SH-SY5Y (cell line): ENCODE data around the gene PCBP4.

ENCODE experiments used
- GATA2 ChIP-seq: IDR thresholded peaks from 2 replicates; pipeline ENCODE4 v1.6.1; 2011; ENCODE audit warnings: mild to moderate bottlenecking, low read depth, low read length
- GATA3 ChIP-seq: IDR thresholded peaks from 2 replicates; pipeline ENCODE4 v1.6.1; 2011; ENCODE audit warnings: low read depth, mild to moderate bottlenecking, low read length, moderate library complexity

DNA sequence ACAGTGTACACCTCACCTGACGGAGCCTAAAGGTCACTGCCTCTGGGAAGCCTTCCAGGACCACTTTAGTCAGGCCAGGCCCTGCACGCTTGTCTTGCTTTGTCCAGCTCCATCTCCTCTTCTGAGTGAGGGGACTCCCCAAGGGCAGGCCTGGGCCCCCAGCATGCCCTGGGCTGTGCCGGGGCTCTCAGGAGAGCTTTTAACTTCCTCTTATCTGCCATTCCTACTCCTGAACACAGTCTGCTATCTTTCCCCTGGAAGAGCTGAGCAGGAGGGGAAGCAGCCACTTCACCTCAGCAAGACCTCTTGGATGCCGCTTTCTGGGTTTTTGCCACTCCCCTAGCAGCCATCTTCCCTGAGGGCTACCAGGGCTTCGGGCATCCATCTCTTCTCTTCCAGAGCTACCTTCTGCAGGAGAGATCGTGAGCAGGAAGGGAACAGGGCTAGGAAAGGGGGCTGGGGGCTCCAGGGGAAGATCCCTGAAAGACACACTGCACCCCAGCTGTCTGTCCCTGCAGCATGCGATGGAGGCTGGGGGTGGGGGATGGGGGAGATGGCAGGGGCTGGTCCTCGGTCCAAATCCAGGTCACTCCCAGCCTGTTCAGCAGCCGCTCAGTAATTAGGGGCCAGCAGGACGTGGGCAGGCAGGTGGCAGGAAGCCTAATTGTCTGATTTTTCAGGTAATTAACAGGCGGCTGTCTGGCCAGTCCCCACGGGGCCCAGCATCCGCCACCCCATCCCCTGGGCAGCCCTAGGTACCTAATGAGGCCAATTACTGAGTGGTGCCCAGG, 48.4 kb upstream of the PCBP4 start:
- no peak for TF ChIP-seq GATA3
- TF ChIP-seq GATA2, result no peak
